T-helper 22 cell (primary cell): ENCODE data around the gene PTPRF.

Source experiments
- DNase-seq: peaks from one replicate; pipeline ENCODE4 v3.0.0-alpha.2; 2020; ENCODE audit warnings: low read depth

Gene PTPRF

GRCh38 chr1:43608827-43609226 is 78.1 kb downstream of the PTPRF start:
- DNase-seq, result no peak

DNA sequence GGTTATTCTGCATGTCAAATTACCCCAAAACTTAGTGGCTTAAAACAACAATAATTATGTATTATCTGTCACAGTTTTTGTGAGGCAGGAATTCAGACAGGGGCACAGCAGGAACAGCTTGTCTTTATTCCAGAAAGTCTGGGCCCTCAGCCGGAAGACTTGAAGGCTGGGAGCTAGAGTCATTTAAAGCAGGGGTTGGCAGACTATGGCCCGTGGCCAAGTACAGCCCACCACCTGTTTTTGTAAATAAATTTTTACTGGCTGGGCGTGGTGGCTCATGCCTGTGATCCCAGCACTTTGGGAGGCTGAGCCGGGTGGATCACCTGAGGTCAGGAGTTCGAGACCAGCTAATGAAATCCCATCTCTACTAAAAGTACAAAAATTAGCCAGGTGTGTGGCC is 79.7 kb downstream of the PTPRF start:
- no peak for DNase-seq

DNA sequence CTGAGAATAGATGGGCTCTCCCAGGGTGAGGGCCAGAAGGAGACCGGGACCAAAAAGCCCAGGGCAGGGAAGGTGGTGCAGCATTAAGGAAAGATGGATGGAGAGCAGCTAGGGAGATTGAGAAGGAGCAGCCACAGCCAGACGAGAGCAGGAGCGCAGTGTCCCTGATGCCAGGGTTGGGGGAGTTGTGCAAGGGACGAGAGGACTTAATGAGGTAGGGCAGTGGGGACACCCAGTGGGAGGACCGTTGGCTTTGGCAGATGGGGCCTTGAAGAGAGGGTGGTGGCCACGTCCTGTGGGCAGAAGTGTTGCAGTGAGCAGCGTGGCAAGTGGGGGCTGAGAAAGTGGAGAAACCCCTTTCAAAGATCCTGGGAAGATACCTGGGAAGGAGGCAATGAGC is 81.3 kb downstream of the PTPRF start:
- no peak for DNase-seq

- DNase-seq, result no peak
Observed at GRCh38 chr1:43612406-43612805, 81.7 kb downstream of the PTPRF start.

GRCh38 chr1:43613075-43613942 is 82.6 kb downstream of the PTPRF start:
- no peak for DNase-seq

DNA sequence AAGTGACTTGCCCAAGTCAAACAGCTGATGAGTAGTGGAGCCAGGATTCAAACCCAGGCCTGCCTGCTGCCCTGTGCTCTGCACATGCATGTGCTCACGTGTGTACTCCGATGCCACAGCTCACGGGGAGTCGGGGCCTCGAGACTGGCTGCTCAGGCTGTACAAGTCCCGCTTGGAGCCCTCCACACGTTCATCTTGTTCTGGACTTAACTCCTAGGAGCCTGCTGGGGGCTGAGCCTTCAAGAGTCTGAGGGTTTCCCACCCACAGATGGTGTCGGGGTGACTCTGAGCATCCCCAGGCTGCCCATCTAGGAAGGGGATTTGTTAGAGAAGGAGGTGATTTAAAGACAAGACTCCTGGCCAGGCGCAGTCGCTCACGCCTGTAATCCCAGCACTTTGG is 83.5 kb downstream of the PTPRF start:
- DNase-seq, result no peak

- no peak for DNase-seq
Observed at GRCh38 chr1:43614891-43615290, 84.2 kb downstream of the PTPRF start.

- DNase-seq, result no peak
Observed at GRCh38 chr1:43616383-43616782, 85.7 kb downstream of the PTPRF start.

DNA sequence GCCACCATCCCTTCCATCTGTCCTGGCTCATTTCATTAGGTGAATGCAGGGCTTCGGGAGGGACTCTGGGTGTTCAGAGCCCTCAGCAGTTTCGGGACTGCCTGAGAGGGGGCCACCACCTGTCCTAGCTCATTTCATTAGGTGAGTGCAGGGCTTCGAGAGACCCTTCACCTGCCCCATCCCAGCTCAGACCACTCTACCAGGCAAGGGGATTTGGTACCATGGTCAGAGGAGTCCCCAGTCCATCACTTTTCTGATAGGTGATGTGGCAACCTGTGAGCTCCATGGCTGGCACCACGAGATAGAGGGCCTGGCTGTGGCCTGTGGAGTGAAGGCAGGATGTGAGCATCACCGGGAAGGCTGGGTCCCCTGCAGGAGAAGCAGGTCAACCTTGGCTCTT is 86.3 kb downstream of the PTPRF start:
- DNase-seq, result no peak

DNA sequence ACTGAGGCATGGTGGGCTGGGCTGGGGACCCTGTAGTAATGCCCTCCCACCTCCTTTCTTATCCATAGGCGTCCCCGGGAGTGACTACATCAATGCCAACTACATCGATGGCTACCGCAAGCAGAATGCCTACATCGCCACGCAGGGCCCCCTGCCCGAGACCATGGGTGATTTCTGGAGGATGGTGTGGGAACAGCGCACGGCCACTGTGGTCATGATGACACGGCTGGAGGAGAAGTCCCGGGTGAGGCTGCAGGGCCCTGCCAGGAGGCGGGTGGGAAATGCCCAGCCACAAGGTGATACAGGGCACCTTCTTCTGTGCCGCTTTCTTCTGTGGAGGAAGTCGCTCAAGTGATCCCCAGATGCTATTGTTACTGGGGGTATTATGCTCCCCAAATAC is 87.0 kb downstream of the PTPRF start:
- DNase-seq, result no peak

- no peak for DNase-seq
Observed at GRCh38 chr1:43618521-43619313, 88.0 kb downstream of the PTPRF start.

GRCh38 chr1:43619314-43619790 is 88.7 kb downstream of the PTPRF start:
- DNase-seq, result no peak

DNA sequence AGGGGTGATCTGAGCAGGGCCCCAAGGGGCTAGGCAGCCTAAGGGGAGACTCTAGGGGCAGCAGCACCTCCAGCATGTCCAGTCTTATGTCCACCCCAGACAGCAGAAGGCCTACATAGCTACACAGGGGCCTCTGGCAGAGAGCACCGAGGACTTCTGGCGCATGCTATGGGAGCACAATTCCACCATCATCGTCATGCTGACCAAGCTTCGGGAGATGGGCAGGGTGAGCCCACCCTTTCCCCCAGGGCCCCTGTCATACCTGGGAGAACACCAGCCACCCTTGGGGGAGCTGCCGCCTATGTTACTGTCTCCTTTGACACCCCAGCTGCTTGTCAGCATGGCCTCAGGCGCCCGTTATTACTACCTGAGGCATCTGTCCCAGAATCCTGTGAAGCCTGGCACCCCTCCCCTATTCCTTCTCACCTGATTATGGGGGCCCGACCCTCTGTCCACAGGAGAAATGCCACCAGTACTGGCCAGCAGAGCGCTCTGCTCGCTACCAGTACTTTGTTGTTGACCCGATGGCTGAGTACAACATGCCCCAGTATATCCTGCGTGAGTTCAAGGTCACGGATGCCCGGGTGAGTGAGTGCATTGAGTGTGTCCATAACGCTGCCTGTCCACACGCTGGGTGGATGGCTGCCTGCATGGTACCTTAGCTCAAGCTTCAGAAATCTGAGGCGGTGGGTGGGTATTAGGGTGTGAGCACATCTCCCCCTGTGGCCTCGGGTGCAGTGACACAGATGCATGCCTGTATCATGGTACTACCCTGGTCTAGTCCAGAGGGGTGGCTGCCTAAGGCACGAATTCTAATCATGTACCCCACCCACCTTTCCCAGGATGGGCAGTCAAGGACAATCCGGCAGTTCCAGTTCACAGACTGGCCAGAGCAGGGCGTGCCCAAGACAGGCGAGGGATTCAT is 89.6 kb downstream of the PTPRF start:
- no peak for DNase-seq

GRCh38 chr1:43620956-43621355 is 90.3 kb downstream of the PTPRF start:
- no peak for DNase-seq

- DNase-seq, result no peak
Observed at GRCh38 chr1:43621386-43621785, 90.7 kb downstream of the PTPRF start.

GRCh38 chr1:43621861-43622260 is 91.2 kb downstream of the PTPRF start:
- DNase-seq, result no peak

DNA sequence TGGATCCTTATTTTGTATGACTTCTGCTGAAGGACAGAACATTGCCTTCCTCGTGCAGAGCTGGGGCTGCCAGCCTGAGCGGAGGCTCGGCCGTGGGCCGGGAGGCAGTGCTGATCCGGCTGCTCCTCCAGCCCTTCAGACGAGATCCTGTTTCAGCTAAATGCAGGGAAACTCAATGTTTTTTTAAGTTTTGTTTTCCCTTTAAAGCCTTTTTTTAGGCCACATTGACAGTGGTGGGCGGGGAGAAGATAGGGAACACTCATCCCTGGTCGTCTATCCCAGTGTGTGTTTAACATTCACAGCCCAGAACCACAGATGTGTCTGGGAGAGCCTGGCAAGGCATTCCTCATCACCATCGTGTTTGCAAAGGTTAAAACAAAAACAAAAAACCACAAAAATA is 91.8 kb downstream of the PTPRF start:
- no peak for DNase-seq

DNA sequence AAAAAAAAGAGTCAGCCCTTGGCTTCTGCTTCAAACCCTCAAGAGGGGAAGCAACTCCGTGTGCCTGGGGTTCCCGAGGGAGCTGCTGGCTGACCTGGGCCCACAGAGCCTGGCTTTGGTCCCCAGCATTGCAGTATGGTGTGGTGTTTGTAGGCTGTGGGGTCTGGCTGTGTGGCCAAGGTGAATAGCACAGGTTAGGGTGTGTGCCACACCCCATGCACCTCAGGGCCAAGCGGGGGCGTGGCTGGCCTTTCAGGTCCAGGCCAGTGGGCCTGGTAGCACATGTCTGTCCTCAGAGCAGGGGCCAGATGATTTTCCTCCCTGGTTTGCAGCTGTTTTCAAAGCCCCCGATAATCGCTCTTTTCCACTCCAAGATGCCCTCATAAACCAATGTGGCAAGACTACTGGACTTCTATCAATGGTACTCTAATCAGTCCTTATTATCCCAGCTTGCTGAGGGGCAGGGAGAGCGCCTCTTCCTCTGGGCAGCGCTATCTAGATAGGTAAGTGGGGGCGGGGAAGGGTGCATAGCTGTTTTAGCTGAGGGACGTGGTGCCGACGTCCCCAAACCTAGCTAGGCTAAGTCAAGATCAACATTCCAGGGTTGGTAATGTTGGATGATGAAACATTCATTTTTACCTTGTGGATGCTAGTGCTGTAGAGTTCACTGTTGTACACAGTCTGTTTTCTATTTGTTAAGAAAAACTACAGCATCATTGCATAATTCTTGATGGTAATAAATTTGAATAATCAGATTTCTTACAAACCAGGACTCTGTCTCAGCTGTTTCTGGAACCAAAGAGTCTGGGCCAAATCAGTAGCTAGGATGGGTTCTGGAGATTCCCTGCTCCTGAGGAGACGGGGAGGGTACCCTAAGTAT is 92.5 kb downstream of the PTPRF start:
- no peak for DNase-seq

DNA sequence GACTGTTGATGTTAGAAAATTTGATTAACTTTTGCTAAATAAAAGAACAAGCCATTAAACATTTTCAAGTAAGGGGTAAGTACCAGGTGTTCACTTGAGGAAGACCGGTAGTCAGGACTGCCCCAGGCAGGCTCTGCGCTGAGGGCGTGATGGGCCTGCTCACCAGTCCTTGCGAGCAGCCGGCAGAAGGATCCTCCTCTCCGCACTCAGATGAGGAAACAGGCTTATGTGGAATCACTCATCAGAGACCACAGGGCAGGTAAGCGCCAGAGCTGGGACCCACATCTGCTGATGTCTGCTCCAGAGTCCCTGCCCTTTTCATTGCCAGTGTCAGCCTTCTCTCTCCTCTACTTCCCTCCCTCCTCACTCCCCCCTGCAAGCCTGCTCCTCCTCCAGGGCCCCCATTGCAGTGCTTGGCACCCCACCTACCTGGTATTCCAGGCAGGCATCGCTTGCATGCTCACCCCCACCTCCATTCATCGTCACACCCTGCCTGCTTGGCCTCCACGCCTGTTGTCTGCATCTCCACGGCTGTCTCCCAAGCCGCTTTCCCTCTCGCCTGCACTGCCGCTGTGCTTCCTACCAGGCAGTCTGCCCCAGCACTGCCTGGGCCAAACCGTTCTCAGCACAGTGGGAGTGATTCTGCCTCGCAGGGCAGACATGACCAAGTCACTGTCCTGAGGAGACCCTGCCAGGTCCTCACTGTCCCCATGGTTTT is 94.5 kb downstream of the PTPRF start:
- DNase-seq, result no peak

- no peak for DNase-seq
Observed at GRCh38 chr1:43632135-43632670, 101.5 kb downstream of the PTPRF start.
